HepG2 (cell line): Measurements from ENCODE around the gene PCSK6. TPM values are rescaled to one million over a fixed set of nuclear protein-coding genes. Genes with fewer than 3 reads are reported as not detected.

Experiments used
- ARHGAP35 ChIP-seq: sonication (generic); formaldehyde crosslinking; IDR thresholded peaks from 2 replicates; pipeline ENCODE4 v1.9.0; 2022; ENCODE audit warnings: mild to moderate bottlenecking, inconsistent platforms, moderate library complexity, missing genetic modification reagents, borderline replicate concordance
- HMG20A ChIP-seq: IDR thresholded peaks from 2 replicates; pipeline ENCODE4 v1.6.1; 2016; ENCODE audit warnings: borderline replicate concordance
- HNF4G ChIP-seq, 2 experiments: sonication (generic) in 1 of 2; formaldehyde crosslinking in 1 of 2; IDR thresholded peaks; 2 replicates each; pipeline versions ENCODE4 v1.4.0 to v1.6.1; 2011 to 2020; ENCODE audit warnings: borderline replicate concordance in 2 of 2, low read depth in 2 of 2, mild to moderate bottlenecking in 2 of 2, low read length in 1 of 2, missing genetic modification reagents in 1 of 2, moderate library complexity in 1 of 2
- IKZF4 ChIP-seq: sonication (generic); formaldehyde crosslinking; IDR thresholded peaks from 2 replicates; pipeline ENCODE4 v1.5.1; 2020; ENCODE audit warnings: borderline replicate concordance, mild to moderate bottlenecking, low read depth, missing genetic modification reagents; ENCODE audit errors: not compliant biosample characterization
- KLF15 ChIP-seq: sonication (generic); formaldehyde crosslinking; IDR thresholded peaks from 2 replicates; pipeline ENCODE4 v1.8.1; 2023; ENCODE audit warnings: borderline replicate concordance, mild to moderate bottlenecking, inconsistent platforms, missing genetic modification reagents, mixed read lengths
- NCOA5 ChIP-seq: sonication (generic); formaldehyde crosslinking; IDR thresholded peaks from 2 replicates; pipeline ENCODE4 v1.4.0; 2020; ENCODE audit warnings: missing genetic modification reagents
- RAD21 ChIP-seq: fragments of 450-650 bp; formaldehyde crosslinking; IDR thresholded peaks from 2 replicates; pipeline ENCODE4 v1.5.0; 2020; ENCODE audit warnings: mild to moderate bottlenecking
- ZFP36 ChIP-seq: fragments of 150-350 bp; IDR thresholded peaks from 2 replicates; pipeline ENCODE4 v1.6.1; 2018; ENCODE audit warnings: borderline replicate concordance, low read length, low read depth; ENCODE audit not compliant: partially characterized antibody
- ZFY ChIP-seq: sonication (generic); formaldehyde crosslinking; IDR thresholded peaks from 2 replicates; pipeline ENCODE4 v1.4.0; 2020; ENCODE audit warnings: missing genetic modification reagents
- ZNF816 ChIP-seq: sonication (generic); formaldehyde crosslinking; IDR thresholded peaks from 2 replicates; pipeline ENCODE4 v1.8.0; 2022; ENCODE audit warnings: missing genetic modification reagents, mild to moderate bottlenecking, borderline replicate concordance
- polyA plus RNA-seq, 8 experiments: library from polyadenylated mRNA; depleted of rRNA in 3 of 8; stranded (reverse) in 7 of 8; unstranded in 1 of 8; fragments of >200 nt; fragmentation: Illumina TruSeq in 4 of 8; extraction: Trizol in 4 of 8; gene quantifications; 2 replicates each; pipeline versions ENCODE4 v1.2.1 to v1.2.3, GENCODE V29; 2011 to 2016; ENCODE audit warnings: low read depth in 4 of 8, missing spikeins in 1 of 8, mixed read lengths in 1 of 8; ENCODE audit not compliant: insufficient read depth in 1 of 8
- total RNA-seq, 5 experiments: library from RNA; depleted of rRNA; stranded (reverse); fragments of >200 nt; fragmentation: Illumina TruSeq; extraction: Trizol; gene quantifications; 2 replicates each; pipeline ENCODE4 v1.2.3, GENCODE V29; 2016; ENCODE audit warnings: low read depth in 1 of 5
- TF ChIP-seq, protein P1 (sequence below): sonication (generic); formaldehyde crosslinking; IDR thresholded peaks from 2 replicates; pipeline ENCODE4 v1.4.0; 2020; ENCODE audit warnings: mild to moderate bottlenecking, missing genetic modification reagents
- TF ChIP-seq, protein P2 (sequence below): sonication (generic); formaldehyde crosslinking; IDR thresholded peaks from 2 replicates; pipeline ENCODE4; 2020; ENCODE audit warnings: missing genetic modification reagents, mild to moderate bottlenecking, borderline replicate concordance
- TF ChIP-seq, protein P3 (sequence below): sonication (generic); formaldehyde crosslinking; IDR thresholded peaks from 2 replicates; pipeline ENCODE4 v1.4.0; 2020; ENCODE audit warnings: missing genetic modification reagents, borderline replicate concordance

PCSK6 gene
- total and polyA plus RNA-seq, 2 of the 13 experiments (the other 11 are each of a cell fraction or from before 2014, with no cell fraction given): 56.5 to 155 TPM

DNA sequence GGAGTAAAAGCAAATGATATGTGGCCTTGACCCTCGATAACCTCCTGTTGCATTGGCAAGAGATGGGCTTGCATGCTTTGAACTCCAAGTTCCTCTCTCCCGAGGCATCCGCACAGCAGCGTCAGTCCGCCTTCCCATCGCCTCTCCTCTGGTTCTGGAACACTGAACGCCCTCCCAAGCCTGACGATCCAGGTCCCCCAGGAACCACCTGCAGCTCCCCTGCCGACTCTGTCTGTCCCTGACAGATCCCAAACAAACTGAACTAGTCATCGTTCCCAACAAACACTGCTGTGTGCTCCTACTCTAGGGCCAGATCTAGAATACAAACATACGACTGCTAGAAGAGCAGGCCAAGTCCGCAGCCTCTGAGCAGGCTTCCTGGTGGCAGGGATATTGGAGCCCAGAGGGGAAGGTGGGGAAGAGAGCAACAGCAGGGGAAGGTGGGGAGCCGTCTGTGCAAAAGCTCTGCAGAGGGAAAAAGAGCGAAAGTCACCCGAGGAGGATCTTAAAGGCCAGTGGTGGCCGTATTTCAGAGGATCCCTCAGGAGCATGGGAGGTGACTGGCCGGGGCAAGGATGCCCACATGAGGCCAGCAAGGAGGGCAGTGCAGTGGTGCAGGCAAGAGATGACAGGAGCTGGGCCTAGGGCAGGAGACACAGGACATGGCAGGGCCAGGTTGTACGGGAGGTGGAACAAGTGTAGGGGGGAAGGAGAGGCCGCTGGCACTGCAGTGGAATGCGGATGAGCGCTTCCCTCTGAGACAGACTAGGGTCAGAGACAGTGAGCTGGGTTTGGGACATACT lies 50.8 kb downstream of the PCSK6 start (continued):
- TF ChIP-seq, protein P1, sequence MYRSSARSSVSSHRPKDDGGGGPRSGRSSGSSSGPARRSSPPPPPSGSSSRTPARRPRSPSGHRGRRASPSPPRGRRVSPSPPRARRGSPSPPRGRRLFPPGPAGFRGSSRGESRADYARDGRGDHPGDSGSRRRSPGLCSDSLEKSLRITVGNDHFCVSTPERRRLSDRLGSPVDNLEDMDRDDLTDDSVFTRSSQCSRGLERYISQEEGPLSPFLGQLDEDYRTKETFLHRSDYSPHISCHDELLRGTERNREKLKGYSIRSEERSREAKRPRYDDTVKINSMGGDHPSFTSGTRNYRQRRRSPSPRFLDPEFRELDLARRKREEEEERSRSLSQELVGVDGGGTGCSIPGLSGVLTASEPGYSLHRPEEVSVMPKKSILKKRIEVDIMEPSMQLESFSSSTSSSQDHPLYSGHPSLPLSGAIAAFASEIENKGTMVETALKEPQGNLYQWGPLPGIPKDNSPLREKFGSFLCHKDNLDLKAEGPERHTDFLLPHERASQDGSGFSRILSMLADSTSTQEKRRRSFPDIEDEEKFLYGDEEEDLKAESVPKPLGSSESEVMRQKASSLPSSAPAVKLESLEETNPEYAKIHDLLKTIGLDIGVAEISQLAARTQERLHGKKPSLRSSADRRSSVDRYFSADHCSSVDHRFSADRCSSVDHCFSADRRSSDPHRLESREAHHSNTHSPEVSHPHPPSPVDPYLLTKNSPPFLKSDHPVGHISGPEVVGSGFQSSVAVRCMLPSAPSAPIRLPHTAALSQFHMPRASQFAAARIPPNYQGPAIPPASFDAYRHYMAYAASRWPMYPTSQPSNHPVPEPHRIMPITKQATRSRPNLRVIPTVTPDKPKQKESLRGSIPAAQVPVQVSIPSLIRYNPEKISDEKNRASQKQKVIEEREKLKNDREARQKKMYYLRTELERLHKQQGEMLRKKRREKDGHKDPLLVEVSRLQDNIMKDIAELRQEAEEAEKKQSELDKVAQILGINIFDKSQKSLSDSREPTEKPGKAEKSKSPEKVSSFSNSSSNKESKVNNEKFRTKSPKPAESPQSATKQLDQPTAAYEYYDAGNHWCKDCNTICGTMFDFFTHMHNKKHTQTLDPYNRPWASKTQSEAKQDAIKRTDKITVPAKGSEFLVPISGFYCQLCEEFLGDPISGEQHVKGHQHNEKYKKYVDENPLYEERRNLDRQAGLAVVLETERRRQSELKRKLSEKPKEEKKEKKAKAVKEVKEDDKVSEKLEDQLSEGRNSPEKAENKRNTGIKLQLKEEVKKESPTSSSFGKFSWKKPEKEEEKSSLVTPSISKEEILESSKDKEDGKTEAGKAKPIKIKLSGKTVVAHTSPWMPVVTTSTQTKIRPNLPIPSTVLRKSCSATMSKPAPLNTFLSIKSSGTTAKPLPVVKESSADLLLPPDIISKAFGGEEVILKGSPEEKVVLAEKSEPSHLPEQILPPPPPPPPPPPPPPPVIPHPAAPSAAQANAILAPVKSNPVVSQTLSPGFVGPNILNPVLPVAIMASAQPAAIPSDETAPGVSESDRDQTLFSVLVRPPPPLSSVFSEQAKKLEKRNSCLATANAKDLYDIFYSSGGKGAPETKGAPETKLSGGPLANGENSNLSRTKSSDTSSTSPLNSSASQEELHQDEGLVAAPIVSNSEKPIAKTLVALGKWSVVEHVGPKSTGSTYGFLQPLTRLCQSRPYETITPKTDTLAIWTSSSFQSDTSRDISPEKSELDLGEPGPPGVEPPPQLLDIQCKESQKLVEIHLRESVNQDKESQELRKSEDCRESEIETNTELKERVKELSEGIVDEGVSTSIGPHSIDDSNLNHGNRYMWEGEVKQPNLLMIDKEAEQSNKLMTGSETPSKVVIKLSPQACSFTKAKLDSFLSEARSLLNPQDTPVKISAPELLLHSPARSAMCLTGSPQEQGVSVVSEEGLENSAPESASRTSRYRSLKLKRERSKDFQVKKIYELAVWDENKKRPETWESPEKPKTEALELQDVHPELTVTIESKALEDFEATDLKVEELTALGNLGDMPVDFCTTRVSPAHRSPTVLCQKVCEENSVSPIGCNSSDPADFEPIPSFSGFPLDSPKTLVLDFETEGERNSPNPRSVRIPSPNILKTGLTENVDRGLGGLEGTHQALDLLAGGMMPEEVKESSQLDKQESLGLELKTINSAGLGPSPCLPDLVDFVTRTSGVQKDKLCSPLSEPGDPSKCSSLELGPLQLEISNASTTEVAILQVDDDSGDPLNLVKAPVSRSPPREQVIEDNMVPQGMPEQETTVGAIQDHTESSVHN (CRISPR knock-in tag): no peak; the same call in 1 of the 2 replicates
- no peak for TF ChIP-seq HNF4G (IDR thresholded peaks at IDR 0.05; ENCODE audit: borderline replicate concordance, low read depth, low read length)
- TF ChIP-seq HNF4G (CRISPR knock-in tag; IDR thresholded peaks at IDR 0.05; ENCODE audit: borderline replicate concordance, low read depth): no peak
- TF ChIP-seq HMG20A (CRISPR knock-in tag): peak; percentile 88; the same call in 1 of the 2 replicates
- no peak for TF ChIP-seq ARHGAP35 (CRISPR knock-in tag)
- TF ChIP-seq RAD21 (CRISPR knock-in tag): no peak
- TF ChIP-seq, protein P2, sequence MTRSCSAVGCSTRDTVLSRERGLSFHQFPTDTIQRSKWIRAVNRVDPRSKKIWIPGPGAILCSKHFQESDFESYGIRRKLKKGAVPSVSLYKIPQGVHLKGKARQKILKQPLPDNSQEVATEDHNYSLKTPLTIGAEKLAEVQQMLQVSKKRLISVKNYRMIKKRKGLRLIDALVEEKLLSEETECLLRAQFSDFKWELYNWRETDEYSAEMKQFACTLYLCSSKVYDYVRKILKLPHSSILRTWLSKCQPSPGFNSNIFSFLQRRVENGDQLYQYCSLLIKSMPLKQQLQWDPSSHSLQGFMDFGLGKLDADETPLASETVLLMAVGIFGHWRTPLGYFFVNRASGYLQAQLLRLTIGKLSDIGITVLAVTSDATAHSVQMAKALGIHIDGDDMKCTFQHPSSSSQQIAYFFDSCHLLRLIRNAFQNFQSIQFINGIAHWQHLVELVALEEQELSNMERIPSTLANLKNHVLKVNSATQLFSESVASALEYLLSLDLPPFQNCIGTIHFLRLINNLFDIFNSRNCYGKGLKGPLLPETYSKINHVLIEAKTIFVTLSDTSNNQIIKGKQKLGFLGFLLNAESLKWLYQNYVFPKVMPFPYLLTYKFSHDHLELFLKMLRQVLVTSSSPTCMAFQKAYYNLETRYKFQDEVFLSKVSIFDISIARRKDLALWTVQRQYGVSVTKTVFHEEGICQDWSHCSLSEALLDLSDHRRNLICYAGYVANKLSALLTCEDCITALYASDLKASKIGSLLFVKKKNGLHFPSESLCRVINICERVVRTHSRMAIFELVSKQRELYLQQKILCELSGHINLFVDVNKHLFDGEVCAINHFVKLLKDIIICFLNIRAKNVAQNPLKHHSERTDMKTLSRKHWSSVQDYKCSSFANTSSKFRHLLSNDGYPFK (CRISPR knock-in tag): no peak
- peak; percentile 13 for TF ChIP-seq IKZF4
- TF ChIP-seq, protein P3, sequence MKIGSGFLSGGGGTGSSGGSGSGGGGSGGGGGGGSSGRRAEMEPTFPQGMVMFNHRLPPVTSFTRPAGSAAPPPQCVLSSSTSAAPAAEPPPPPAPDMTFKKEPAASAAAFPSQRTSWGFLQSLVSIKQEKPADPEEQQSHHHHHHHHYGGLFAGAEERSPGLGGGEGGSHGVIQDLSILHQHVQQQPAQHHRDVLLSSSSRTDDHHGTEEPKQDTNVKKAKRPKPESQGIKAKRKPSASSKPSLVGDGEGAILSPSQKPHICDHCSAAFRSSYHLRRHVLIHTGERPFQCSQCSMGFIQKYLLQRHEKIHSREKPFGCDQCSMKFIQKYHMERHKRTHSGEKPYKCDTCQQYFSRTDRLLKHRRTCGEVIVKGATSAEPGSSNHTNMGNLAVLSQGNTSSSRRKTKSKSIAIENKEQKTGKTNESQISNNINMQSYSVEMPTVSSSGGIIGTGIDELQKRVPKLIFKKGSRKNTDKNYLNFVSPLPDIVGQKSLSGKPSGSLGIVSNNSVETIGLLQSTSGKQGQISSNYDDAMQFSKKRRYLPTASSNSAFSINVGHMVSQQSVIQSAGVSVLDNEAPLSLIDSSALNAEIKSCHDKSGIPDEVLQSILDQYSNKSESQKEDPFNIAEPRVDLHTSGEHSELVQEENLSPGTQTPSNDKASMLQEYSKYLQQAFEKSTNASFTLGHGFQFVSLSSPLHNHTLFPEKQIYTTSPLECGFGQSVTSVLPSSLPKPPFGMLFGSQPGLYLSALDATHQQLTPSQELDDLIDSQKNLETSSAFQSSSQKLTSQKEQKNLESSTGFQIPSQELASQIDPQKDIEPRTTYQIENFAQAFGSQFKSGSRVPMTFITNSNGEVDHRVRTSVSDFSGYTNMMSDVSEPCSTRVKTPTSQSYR (CRISPR knock-in tag): 0 out of 2 replicates have a peak, but pooled peaks have one; percentile 6
- TF ChIP-seq KLF15 (CRISPR knock-in tag): no peak
- TF ChIP-seq ZFP36: no peak
- no peak for TF ChIP-seq NCOA5
- peak; percentile 48 for TF ChIP-seq ZFY (CRISPR knock-in tag)
- no peak for TF ChIP-seq ZNF816
